GM21825 (cell line): ENCODE measurements around the gene LGALS9C.
"Not testable (repeated sequence)": the region's sequence is repeated elsewhere in the genome, so short reads cannot be mapped to it uniquely, and the experiment has no call there.

Source experiments
- ATAC-seq: cut with Tn5 transposase; IDR thresholded peaks from one replicate; pipeline ENCODE4 v1.9.1; 2021; ENCODE audit warnings: mild to moderate bottlenecking, moderate library complexity; ENCODE audit not compliant: unreplicated experiment

Gene LGALS9C

DNA sequence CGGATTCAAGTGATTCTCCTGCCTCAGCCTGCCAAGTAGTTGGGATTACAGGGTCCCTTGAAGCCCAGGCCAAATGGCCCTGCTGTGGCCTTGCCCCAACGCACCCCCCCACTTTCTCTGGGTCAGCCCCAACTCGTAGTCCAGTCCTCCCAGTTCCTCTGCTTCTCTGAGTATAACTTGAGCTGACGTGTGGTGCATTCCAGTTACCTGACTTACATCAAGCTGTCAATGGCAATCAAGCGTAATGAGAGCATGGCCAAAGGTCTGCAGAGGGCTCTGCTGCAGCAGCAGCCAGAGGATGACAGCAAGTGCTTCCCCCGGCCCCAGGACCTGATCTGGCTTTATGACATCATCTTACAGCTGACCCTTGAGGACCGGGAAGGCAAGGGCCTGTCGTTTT, 50.8 kb downstream of the LGALS9C start:
- not testable (repeated sequence) for ATAC-seq

DNA sequence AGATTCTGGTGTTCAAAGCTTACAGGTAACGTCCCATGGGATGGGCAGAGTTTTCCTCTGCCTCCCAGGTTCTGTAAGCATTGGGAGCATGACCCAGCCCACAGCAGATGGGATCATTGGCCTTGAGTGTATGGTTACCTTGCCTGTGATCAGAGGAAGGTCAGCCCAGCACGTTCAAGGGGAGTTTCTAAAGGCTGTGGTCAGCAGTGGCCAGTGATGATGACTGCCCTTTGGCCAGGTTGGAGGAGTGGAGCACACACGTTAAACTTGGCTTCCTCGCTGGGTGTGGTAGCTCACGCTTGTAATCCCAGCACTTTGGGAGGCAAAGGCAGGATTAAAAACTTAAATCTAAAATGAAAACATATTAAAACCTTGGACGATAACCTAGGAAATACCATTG, 51.8 kb downstream of the LGALS9C start:
- not testable (repeated sequence) for ATAC-seq

DNA sequence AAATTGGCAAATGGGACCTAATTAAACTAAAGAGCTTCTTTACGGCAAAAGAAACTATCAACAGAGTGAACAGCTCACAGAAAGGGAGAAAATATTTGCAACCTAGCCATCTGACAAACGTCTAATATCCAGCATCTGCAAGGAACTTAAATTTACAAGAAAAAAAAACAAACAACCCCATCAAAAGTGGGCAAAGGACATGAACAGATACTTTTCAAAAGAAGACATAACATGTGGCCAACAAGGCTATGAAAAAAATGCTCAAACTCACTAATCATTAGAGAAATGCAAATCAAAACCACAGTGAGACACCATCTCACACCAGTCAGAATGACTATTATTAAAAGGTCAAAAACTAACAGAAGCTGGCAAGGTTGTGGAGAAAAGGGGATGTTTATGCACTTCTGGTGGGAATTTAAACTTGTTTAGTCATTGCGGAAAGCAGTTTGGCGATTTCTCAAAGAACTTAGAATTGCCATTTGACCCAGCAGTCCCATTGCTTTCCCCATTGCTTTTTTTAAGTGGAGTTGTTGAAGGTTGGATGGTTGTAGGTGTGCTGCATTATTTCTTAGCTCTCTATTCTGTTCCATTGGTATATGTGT, 52.4 kb downstream of the LGALS9C start:
- not testable (repeated sequence) for ATAC-seq

DNA sequence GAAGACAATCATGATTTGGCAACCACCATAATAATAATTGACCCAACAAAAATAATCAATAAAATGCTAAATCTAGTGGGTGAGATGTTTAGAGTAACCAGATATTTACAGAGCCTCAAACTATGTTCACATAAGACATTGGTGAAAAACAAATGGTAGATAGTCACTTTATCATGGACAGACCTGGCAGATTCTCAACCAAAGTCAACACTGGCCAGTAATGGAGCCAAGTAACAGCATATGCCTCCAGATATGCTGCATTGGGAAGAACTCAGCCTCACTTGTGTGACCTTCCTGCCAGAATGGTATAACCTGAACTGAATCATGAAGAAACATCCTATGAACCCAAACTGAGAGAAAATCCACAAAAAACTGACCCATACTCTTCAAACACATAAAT, 53.8 kb downstream of the LGALS9C start:
- ATAC-seq = not testable (repeated sequence)

DNA sequence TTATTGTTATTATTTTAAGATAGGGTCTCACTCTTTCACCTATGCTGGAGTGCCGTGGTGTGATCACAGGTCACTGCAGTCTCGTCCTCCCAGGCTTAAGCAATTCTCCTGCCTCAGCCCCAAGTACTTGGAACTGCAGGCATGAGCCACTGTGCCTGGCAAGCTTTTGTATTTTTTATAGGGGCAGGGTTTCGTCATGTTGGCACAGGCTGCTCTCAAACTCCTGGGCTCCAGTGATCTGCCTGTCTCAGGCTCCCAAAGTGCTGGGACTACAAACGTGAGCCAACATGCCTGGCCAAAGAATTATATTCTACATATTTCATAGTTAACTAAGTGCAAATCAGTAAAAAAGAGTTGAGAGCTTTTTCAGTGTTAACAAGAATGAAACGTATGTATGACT, 65.6 kb downstream of the LGALS9C start:
- ATAC-seq = not testable (repeated sequence)

DNA sequence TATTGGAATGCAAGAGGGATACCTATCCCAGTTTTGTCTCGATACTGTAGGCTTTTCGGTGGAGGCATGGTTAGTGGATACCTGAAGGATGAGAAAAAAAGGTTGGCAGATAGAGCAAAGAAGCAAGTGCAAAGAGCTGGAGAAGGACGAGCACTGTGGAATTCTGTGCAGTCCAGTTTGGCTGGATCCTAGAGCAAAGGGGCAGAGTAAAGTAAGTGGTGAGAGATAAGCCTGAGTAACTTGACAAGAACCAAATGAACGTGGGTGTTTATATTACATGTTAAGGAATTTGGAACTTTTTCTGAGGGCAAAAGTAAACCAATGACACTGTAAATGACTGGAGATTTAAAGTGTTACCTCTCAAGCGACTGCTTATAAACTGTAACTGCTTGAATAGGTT, 66.3 kb downstream of the LGALS9C start:
- ATAC-seq = not testable (repeated sequence)
